NT2/D1 (cell line): ENCODE results near the gene TNFAIP6.

Source experiments
- SUZ12 ChIP-seq: IDR thresholded peaks from 2 replicates; pipeline ENCODE4 v1.6.1; 2011; ENCODE audit not compliant: insufficient read length, insufficient read depth; ENCODE audit errors: extremely low read depth
- YY1 ChIP-seq: IDR thresholded peaks from 2 replicates; pipeline ENCODE4 v1.6.1; 2011; ENCODE audit not compliant: insufficient read length, insufficient read depth
- ZNF274 ChIP-seq: IDR thresholded peaks from 2 replicates; pipeline ENCODE4 v1.6.1; 2011; ENCODE audit warnings: mild to moderate bottlenecking, low read depth, low read length

DNA sequence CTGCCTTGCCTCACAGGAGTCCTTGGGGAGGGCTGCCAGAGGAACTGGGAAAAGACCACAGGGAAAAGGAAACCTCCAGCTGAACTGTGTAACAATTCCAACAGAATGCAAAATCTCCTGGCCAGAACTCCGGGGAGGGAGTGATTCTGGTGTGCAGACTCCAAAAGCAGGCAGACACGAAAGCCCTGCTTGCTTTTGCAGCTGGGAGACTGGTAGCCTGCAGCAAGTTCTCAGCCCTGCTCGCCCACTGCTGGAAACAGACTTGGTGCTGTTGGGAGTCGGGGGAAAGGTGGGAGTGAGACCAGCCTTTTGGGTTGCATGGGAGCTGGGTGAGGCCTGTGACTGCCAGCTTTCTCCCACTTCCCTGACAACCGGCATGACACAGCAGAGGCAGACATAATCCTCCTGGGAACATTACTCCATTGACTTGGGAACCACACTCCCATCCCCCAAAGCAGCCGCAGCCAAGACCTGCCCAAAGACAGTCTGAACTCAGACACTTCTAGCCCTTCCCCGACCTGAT, 42.0 kb upstream of the TNFAIP6 start:
- TF ChIP-seq ZNF274 (no peak), YY1 (no peak), SUZ12 (no peak)
